HEK293 (cell line): ENCODE measurements around the gene EPHA6.

Experiments
- CTCF ChIA-PET: fragments of 350-600 bp; formaldehyde crosslinking; extraction: SDS; loops from one replicate; lab custom pipeline; 2021; ENCODE audit warnings: antibody characterized with exemption; lab: Yijun Ruan, JAX
- POLR2A ChIA-PET: fragments of 300-600 bp; formaldehyde crosslinking; extraction: SDS; loops from one replicate; lab custom pipeline; 2020; ENCODE audit warnings: antibody characterized with exemption, inconsistent platforms; lab: Yijun Ruan, JAX
- H3K27ac ChIP-seq: fragments of 200-500 bp; sonication (Bioruptor generic); 2 replicates; pipeline ENCODE4 v1.5.1; 2014; ENCODE audit warnings: low read depth, low read length, control low read depth, inconsistent platforms; ENCODE audit errors: extremely low read depth
- H3K36me3 ChIP-seq, 2 experiments: fragments of 200-500 bp in 1 of 2; sonication (Bioruptor generic) in 1 of 2; 1 replicate in 1 of 2; 2 replicates in 1 of 2; pipeline ENCODE4 v1.5.1; 2014 to 2017; ENCODE audit warnings: inconsistent platforms in 2 of 2, low read length in 2 of 2; ENCODE audit not compliant: control insufficient read depth in 2 of 2, insufficient read depth in 1 of 2
- H3K4me1 ChIP-seq: fragments of 200-500 bp; sonication (Bioruptor generic); 2 replicates; pipeline ENCODE4 v1.5.1; 2014; ENCODE audit warnings: mild to moderate bottlenecking, low read length, inconsistent platforms; ENCODE audit not compliant: control insufficient read depth, insufficient read depth
- H3K4me3 ChIP-seq: 2 replicates; pipeline ENCODE4 v1.5.1; 2011; ENCODE audit warnings: low read depth, mild to moderate bottlenecking, control low read depth, low read length, moderate library complexity
- H3K9me3 ChIP-seq: fragments of 200-500 bp; sonication (Bioruptor generic); 2 replicates; pipeline ENCODE4 v1.5.1; 2014; ENCODE audit warnings: low read depth, low read length, inconsistent platforms; ENCODE audit not compliant: control insufficient read depth, insufficient read depth
- BCL11B ChIP-seq: fragments of 450-650 bp; formaldehyde crosslinking; IDR thresholded peaks from 2 replicates; pipeline ENCODE4 v1.5.1; 2016; ENCODE audit warnings: low read depth, missing biosample characterization, missing genetic modification characterization
- EGR2 ChIP-seq: fragments of 450-650 bp; formaldehyde crosslinking; IDR thresholded peaks from 2 replicates; pipeline ENCODE4 v1.5.1; 2016; ENCODE audit warnings: low read depth, missing biosample characterization, missing genetic modification characterization
- ELK4 ChIP-seq: IDR thresholded peaks from 2 replicates; pipeline ENCODE4 v1.6.1; 2011; ENCODE audit warnings: mild to moderate bottlenecking, low read depth, low read length, borderline replicate concordance
- GLI2 ChIP-seq: fragments of 450-650 bp; formaldehyde crosslinking; IDR thresholded peaks from 2 replicates; pipeline ENCODE4; 2017; ENCODE audit warnings: missing biosample characterization, missing genetic modification characterization, low read depth, borderline replicate concordance
- GLIS1 ChIP-seq: fragments of 450-650 bp; formaldehyde crosslinking; IDR thresholded peaks from 2 replicates; pipeline ENCODE4 v1.5.1; 2016; ENCODE audit warnings: missing biosample characterization, missing genetic modification characterization
- PRDM4 ChIP-seq: fragments of 450-650 bp; formaldehyde crosslinking; IDR thresholded peaks from 2 replicates; pipeline ENCODE4 v1.5.1; 2017; ENCODE audit warnings: missing biosample characterization, missing genetic modification characterization
- REST ChIP-seq: fragments of 450-650 bp; formaldehyde crosslinking; IDR thresholded peaks from 2 replicates; pipeline ENCODE4 v1.5.1; 2016; ENCODE audit warnings: missing biosample characterization, missing genetic modification characterization
- TCF7L2 ChIP-seq: IDR thresholded peaks from 2 replicates; pipeline ENCODE4 v1.6.1; 2011; ENCODE audit warnings: low read depth, mild to moderate bottlenecking, inconsistent platforms, low read length, moderate library complexity, borderline replicate concordance
- ZBTB20 ChIP-seq: fragments of 450-650 bp; formaldehyde crosslinking; IDR thresholded peaks from 2 replicates; pipeline ENCODE4 v1.5.1; 2016; ENCODE audit warnings: missing biosample characterization, missing genetic modification characterization
- ZBTB21 ChIP-seq: fragments of 450-650 bp; formaldehyde crosslinking; IDR thresholded peaks from 2 replicates; pipeline ENCODE4 v1.5.1; 2017; ENCODE audit warnings: missing biosample characterization, missing genetic modification characterization
- ZNF121 ChIP-seq: fragments of 450-650 bp; formaldehyde crosslinking; IDR thresholded peaks from 2 replicates; pipeline ENCODE4 v1.5.1; 2016; ENCODE audit warnings: missing biosample characterization, missing genetic modification characterization
- ZNF16 ChIP-seq: fragments of 450-650 bp; formaldehyde crosslinking; IDR thresholded peaks from 2 replicates; pipeline ENCODE4 v1.5.1; 2016; ENCODE audit warnings: low read depth, missing biosample characterization, missing genetic modification characterization
- ZNF19 ChIP-seq: fragments of 450-650 bp; formaldehyde crosslinking; IDR thresholded peaks from 2 replicates; pipeline ENCODE4; 2016; ENCODE audit warnings: missing biosample characterization, missing genetic modification characterization, low read depth
- ZNF223 ChIP-seq: fragments of 450-650 bp; formaldehyde crosslinking; IDR thresholded peaks from 2 replicates; pipeline ENCODE4 v1.5.1; 2016; ENCODE audit warnings: missing biosample characterization, missing genetic modification characterization
- ZNF280D ChIP-seq: fragments of 450-650 bp; formaldehyde crosslinking; IDR thresholded peaks from 2 replicates; pipeline ENCODE4 v1.5.1; 2016; ENCODE audit warnings: missing biosample characterization, missing genetic modification characterization
- ZNF404 ChIP-seq: fragments of 450-650 bp; formaldehyde crosslinking; IDR thresholded peaks from 2 replicates; pipeline ENCODE4 v1.5.1; 2017; ENCODE audit warnings: missing biosample characterization, missing genetic modification characterization
- ZSCAN23 ChIP-seq: fragments of 450-650 bp; formaldehyde crosslinking; IDR thresholded peaks from 2 replicates; pipeline ENCODE4 v1.5.1; 2016; ENCODE audit warnings: missing biosample characterization, missing genetic modification characterization

The EPHA6 gene

GRCh38 chr3:97264180-97264579, 449.8 kb downstream of the EPHA6 start (continued):
- TF ChIP-seq ZNF280D (tag by site-specific recombination) (no peak), GLI2 (tag by site-specific recombination) (no peak), GLIS1 (tag by site-specific recombination) (no peak), BCL11B (tag by site-specific recombination) (no peak), PRDM4 (tag by site-specific recombination) (no peak), TCF7L2 (no peak), ZNF404 (tag by site-specific recombination) (no peak), ZBTB21 (tag by site-specific recombination) (no peak), ELK4 (no peak), ZNF121 (tag by site-specific recombination) (no peak)

GRCh38 chr3:97265237-97266005, 451.0 kb downstream of the EPHA6 start:
- H3K4me3 ChIP-seq: no peak overlapping the region
- no peaks in the 10 kb centered on the region for H3K36me3 ChIP-seq
- CTCF ChIA-PET: no interaction called here
- no peaks in the 10 kb centered on the region for H3K9me3 ChIP-seq
- POLR2A ChIA-PET: no interaction called here
- H3K4me1 ChIP-seq: no peaks in the 10 kb centered on the region
- no peak for TF ChIP-seq ZNF19 (tag by site-specific recombination)
- no peak for TF ChIP-seq ZNF223
- TF ChIP-seq ZSCAN23 (tag by site-specific recombination): no peak
- no peak for TF ChIP-seq ZNF16 (tag by site-specific recombination)
- no peak for TF ChIP-seq ZBTB20 (tag by site-specific recombination)
- no peak for TF ChIP-seq EGR2 (tag by site-specific recombination)
- no peak for TF ChIP-seq REST (tag by site-specific recombination)
- H3K27ac ChIP-seq: no peak overlapping the region
